Bronchial epithelial cell (primary cell): Measurements from ENCODE around the gene EBI3. TPM values are rescaled to one million over a fixed set of nuclear protein-coding genes. Genes with fewer than 3 reads are reported as not detected.
A peak's percentile ranks its signal among the peaks of the same experiment; 100 is the strongest.
"Not testable (repeated sequence)": the region's sequence is repeated elsewhere in the genome, so short reads cannot be mapped to it uniquely, and the experiment has no call there.

Experiments
- DNase-seq: peaks from one replicate; pipeline ENCODE4 v3.0.0-alpha.2; 2010; ENCODE audit warnings: low read depth
- FAIRE-seq: peaks from 2 replicates; lab custom pipeline; 2011; peaks lifted over from hg19 to GRCh38; lab: Jason Lieb, UNC
- H3K27me3 ChIP-seq: 2 replicates; pipeline ENCODE4 v1.5.1; 2011; ENCODE audit warnings: low read length; ENCODE audit not compliant: control insufficient read depth, insufficient read depth
- H3K36me3 ChIP-seq: 2 replicates; pipeline ENCODE4 v1.5.1; 2011; ENCODE audit warnings: low read length; ENCODE audit not compliant: control insufficient read depth, insufficient read depth
- H3K4me3 ChIP-seq: 2 replicates; pipeline ENCODE4 v1.5.1; 2011; ENCODE audit warnings: mild to moderate bottlenecking, low read depth, low read length, control low read depth
- total RNA-seq: library from RNA; depleted of rRNA; stranded (reverse); fragments of >200 nt; gene quantifications from 2 replicates; pipeline ENCODE4 v1.2.1, GENCODE V29; 2014
- TF ChIP-seq, protein P1 (sequence below): IDR thresholded peaks from 2 replicates; pipeline ENCODE4 v1.5.1; 2011; ENCODE audit warnings: mild to moderate bottlenecking, moderate library complexity, low read length, control low read depth, inconsistent platforms; ENCODE audit not compliant: insufficient read depth, severe bottlenecking

The EBI3 gene
- total RNA-seq, 1 donor from 2014 or later, result not detected

- TF ChIP-seq, protein P1, sequence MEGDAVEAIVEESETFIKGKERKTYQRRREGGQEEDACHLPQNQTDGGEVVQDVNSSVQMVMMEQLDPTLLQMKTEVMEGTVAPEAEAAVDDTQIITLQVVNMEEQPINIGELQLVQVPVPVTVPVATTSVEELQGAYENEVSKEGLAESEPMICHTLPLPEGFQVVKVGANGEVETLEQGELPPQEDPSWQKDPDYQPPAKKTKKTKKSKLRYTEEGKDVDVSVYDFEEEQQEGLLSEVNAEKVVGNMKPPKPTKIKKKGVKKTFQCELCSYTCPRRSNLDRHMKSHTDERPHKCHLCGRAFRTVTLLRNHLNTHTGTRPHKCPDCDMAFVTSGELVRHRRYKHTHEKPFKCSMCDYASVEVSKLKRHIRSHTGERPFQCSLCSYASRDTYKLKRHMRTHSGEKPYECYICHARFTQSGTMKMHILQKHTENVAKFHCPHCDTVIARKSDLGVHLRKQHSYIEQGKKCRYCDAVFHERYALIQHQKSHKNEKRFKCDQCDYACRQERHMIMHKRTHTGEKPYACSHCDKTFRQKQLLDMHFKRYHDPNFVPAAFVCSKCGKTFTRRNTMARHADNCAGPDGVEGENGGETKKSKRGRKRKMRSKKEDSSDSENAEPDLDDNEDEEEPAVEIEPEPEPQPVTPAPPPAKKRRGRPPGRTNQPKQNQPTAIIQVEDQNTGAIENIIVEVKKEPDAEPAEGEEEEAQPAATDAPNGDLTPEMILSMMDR, result no peak
- Histone ChIP-seq H3K4me3 (no peak overlapping the region), H3K36me3 (no peaks in the 10 kb centered on the region), H3K27me3 (no peaks in the 10 kb centered on the region)
- DNase-seq (no peak), FAIRE-seq (no peak)
Observed at GRCh38 chr19:4234862-4235201, 5.5 kb downstream of the EBI3 start.

DNA sequence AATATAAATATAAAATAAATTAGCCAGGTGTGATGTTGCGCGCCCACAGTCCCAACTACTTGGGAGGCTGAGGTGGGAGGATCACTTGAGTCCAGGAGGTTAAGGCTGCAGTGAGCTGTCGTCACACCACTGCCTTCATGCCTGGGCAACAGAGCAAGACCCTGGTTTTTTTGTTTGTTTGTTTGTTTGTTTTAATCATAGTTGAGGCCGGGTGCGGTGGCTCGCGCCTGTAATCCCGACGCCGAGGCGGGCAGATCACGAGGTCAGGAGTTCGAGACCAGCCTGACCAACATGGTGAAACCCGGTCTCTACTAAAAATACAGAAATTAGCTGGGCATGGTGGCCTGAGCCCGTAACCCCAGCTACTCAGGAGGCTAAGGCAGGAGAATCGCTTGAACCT is 8.2 kb downstream of the EBI3 start:
- H3K27me3 ChIP-seq, FAIRE-seq, H3K4me3 ChIP-seq, DNase-seq, H3K36me3 ChIP-seq: not testable (repeated sequence)

GRCh38 chr19:4238831-4239230 is 9.5 kb downstream of the EBI3 start:
- Histone ChIP-seq H3K36me3 (no peaks in the 10 kb centered on the region), H3K4me3 (no peak overlapping the region), H3K27me3 (no peaks in the 10 kb centered on the region)
- TF ChIP-seq, protein P1, result no peak
- FAIRE-seq (no peak), DNase-seq (no peak)

- no peak for FAIRE-seq
- DNase-seq, result no peak
- Histone ChIP-seq H3K27me3 (no peaks in the 10 kb centered on the region), H3K36me3 (no peaks in the 10 kb centered on the region), H3K4me3 (no peak overlapping the region)
- TF ChIP-seq, protein P1, result no peak
Observed at GRCh38 chr19:4241824-4242430, 12.6 kb downstream of the EBI3 start.

GRCh38 chr19:4245938-4246337 is 16.6 kb downstream of the EBI3 start:
- H3K4me3 ChIP-seq, H3K27me3 ChIP-seq, DNase-seq, FAIRE-seq: not testable (repeated sequence)
- H3K36me3 ChIP-seq, result peaks cover 13% of the 10 kb centered on the region

- Histone ChIP-seq H3K4me3 (peak within 1 kb of the TSS; percentile 70), H3K36me3 (peaks cover 16% of the 10 kb centered on the region), H3K27me3 (no peaks in the 10 kb centered on the region)
- TF ChIP-seq, protein P1, result peak; percentile 49
- peak; percentile 96 for DNase-seq
- peak; percentile 36 for FAIRE-seq
Observed at GRCh38 chr19:4246767-4247593, 17.7 kb downstream of the EBI3 start, which contains the start of gene YJU2. YJU2 (plus strand) TSS chr19:4247080; CDS start chr19:4247147, 67 bp downstream.
